ENCODE measurements around the gene CBLL1. TPM values are rescaled to one million over a fixed set of nuclear protein-coding genes. Genes with fewer than 3 reads are reported as not detected.

CBLL1 gene
- total and polyA plus RNA-seq, 9 donors: 12.2 to 47.1 (median 25.6) TPM

DNA sequence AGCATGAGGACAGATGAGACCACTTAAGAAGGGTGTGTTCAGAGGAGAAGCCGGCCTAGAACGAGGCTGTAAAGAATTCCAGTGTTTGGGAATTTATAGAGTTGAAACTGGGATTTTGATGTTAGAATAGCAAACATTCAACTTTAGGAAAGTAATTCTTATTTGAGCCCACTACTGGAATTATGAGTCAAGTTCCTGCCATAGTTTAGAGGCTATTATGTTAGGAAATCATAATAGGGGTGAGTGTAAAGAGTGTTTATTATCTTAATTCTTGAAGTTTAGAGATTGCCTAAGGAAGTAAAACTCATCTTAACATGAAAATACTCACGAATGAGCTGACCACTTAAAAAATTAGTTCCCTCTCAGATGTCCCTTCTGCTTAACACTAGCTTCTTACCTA lies 2.1 kb downstream of the CBLL1 start:
- Histone ChIP-seq H3K4me3 (no peak overlapping the region), H3K27me3 (no peaks in the 10 kb centered on the region), H3K27ac (no peak overlapping the region), H3K9me3 (no peaks in the 10 kb centered on the region), H3K36me3 (no peaks in the 10 kb centered on the region), H3K4me1 (ENCODE audit: insufficient read depth) (peaks cover 7% of the 10 kb centered on the region)
- intact Hi-C loops (cut with DNase I): no loop called here
- TF ChIP-seq, protein P1, sequence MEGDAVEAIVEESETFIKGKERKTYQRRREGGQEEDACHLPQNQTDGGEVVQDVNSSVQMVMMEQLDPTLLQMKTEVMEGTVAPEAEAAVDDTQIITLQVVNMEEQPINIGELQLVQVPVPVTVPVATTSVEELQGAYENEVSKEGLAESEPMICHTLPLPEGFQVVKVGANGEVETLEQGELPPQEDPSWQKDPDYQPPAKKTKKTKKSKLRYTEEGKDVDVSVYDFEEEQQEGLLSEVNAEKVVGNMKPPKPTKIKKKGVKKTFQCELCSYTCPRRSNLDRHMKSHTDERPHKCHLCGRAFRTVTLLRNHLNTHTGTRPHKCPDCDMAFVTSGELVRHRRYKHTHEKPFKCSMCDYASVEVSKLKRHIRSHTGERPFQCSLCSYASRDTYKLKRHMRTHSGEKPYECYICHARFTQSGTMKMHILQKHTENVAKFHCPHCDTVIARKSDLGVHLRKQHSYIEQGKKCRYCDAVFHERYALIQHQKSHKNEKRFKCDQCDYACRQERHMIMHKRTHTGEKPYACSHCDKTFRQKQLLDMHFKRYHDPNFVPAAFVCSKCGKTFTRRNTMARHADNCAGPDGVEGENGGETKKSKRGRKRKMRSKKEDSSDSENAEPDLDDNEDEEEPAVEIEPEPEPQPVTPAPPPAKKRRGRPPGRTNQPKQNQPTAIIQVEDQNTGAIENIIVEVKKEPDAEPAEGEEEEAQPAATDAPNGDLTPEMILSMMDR (IDR thresholded peaks at IDR 0.05): no peak
- TF ChIP-seq EP300 (IDR thresholded peaks at IDR 0.05) (no peak), POLR2A (IDR thresholded peaks at IDR 0.05) (no peak)
- no peak for DNase-seq
- WGBS, 3 donors: 62 to 69% (median 67%) methylated on average over 3 of the region's 3 CpGs

DNA sequence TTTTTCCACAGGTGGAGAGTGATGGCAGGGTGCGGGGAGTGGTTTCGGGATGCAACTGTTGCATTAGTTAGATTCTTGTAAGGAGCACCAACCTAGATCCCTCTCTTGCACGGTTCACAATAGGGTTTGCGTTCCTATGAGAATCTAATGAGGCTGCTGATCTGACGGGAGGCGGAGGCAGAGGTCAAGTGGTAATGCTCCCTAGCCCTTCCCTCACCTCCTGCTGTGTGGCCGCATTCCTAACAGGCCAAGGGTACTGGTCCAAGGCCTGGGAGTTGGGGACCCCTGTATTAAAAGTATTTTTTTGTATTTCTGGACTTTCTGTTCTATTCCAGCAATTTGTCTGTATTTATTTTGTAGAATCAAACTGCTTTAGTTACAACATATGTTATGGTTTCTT lies 7.2 kb downstream of the CBLL1 start:
- no peaks in the 10 kb centered on the region for H3K27me3 ChIP-seq
- no peaks in the 10 kb centered on the region for H3K9me3 ChIP-seq
- intact Hi-C loops (cut with DNase I): no loop called here
- WGBS, 3 donors: 76 to 88% (median 84%) methylated on average over 7 of the region's 7 CpGs
- no peaks in the 10 kb centered on the region for H3K36me3 ChIP-seq
- TF ChIP-seq POLR2A (IDR thresholded peaks at IDR 0.05): no peak
- no peak for TF ChIP-seq EP300 (IDR thresholded peaks at IDR 0.05)
- TF ChIP-seq, protein P1 (IDR thresholded peaks at IDR 0.05): no peak
- H3K4me1 ChIP-seq (ENCODE audit: insufficient read depth): no peaks in the 10 kb centered on the region
- H3K27ac ChIP-seq: no peak overlapping the region
- no peak for DNase-seq
- H3K4me3 ChIP-seq: no peak overlapping the region

DNA sequence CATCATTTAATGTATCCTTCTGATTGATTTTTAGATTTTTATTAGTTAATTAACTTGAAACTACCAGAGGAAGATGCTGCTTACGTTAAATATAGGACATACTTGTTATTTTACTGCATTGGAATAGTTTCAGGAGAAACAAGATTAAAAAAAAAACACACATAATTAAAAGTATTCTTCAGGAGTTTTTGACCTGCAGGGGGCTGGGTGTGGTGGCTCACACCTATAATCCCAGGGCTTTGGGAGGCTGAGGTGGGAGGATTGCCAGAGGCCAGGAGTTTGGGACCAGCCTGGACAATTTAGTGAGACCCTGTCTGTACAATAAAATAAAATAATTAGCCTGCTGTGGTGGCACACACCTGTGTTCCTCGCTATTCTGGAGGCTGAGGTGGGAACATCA lies 10.7 kb downstream of the CBLL1 start:
- no peaks in the 10 kb centered on the region for H3K4me1 ChIP-seq (ENCODE audit: insufficient read depth)
- TF ChIP-seq, protein P1 (IDR thresholded peaks at IDR 0.05): no peak
- TF ChIP-seq EP300 (IDR thresholded peaks at IDR 0.05) (no peak), POLR2A (IDR thresholded peaks at IDR 0.05) (no peak)
- WGBS, 3 donors: 95 to 99% (median 98%) methylated on average over 2 of the region's 2 CpGs
- no peak for DNase-seq
- intact Hi-C loops (cut with DNase I): loop anchor here in 1 of 4 donors (5.0 kb wide), 1 partner anchor 118 kb away; no protein-coding TSS in a partner anchor
- H3K27me3 ChIP-seq: no peaks in the 10 kb centered on the region
- no peak overlapping the region for H3K27ac ChIP-seq
- H3K9me3 ChIP-seq: no peaks in the 10 kb centered on the region
- no peak overlapping the region for H3K4me3 ChIP-seq
- no peaks in the 10 kb centered on the region for H3K36me3 ChIP-seq

DNA sequence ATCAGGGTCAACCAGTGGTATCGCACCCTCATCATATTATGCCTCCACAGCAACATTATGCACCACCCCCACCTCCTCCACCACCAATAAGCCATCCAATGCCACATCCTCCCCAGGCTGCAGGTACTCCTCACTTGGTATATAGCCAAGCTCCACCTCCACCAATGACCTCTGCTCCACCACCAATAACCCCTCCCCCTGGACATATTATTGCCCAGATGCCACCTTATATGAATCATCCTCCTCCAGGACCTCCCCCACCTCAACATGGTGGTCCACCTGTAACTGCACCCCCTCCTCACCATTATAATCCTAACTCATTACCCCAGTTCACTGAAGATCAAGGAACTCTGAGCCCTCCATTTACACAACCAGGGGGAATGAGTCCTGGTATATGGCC lies 14.7 kb downstream of the CBLL1 start:
- Histone ChIP-seq H3K27ac (no peak overlapping the region), H3K9me3 (no peaks in the 10 kb centered on the region), H3K36me3 (no peaks in the 10 kb centered on the region), H3K4me3 (no peak overlapping the region), H3K27me3 (no peaks in the 10 kb centered on the region), H3K4me1 (ENCODE audit: insufficient read depth) (no peaks in the 10 kb centered on the region)
- WGBS, 3 donors: 97 to 100% (median 100%) methylated on average over 1 of the region's 1 CpG
- intact Hi-C loops (cut with DNase I): loop anchor here in 1 of 4 donors (5.0 kb wide), 1 partner anchor 114 kb away; no protein-coding TSS in a partner anchor
- TF ChIP-seq, protein P1 (IDR thresholded peaks at IDR 0.05): no peak
- TF ChIP-seq POLR2A (IDR thresholded peaks at IDR 0.05) (no peak), EP300 (IDR thresholded peaks at IDR 0.05) (no peak)
- no peak for DNase-seq

Data from ovary (tissue), 9 donors.